Stimulated activated CD4-positive, alpha-beta T cell treated with anti-CD3 and anti-CD28 coated beads, Interleukin-15, amount 100 ng/mL, for 1 hour (primary cell): ENCODE measurements around the gene SLA2.
"Not testable (repeated sequence)": the region's sequence is repeated elsewhere in the genome, so short reads cannot be mapped to it uniquely, and the experiment has no call there.

ENCODE experiments used
- DNase-seq, 2 donors: peaks; one replicate each; pipeline ENCODE4 v3.0.0-alpha.2; 2020; ENCODE audit warnings: low read depth in 1 of 2, low spot score in 1 of 2

Gene SLA2

GRCh38 chr20:36576081-36576445 lies 69.9 kb downstream of the SLA2 start:
- no peak for DNase-seq

GRCh38 chr20:36574366-36575135 lies 71.4 kb downstream of the SLA2 start:
- DNase-seq = peak; percentile 19 to 42

GRCh38 chr20:36573798-36574365 lies 72.1 kb downstream of the SLA2 start:
- peak in 1 of 2 donors; percentile 20 for DNase-seq

- DNase-seq = peak; percentile 82 to 84
These were observed 72.7 kb downstream of the SLA2 start, which contains the start of gene TGIF2 for GRCh38 chr20:36573103-36573797. TGIF2 (plus strand) TSS chr20:36573597; CDS start chr20:36578775, 5,178 bp downstream.

- peak; percentile 33 to 56 for DNase-seq
These were observed 73.3 kb downstream of the SLA2 start for GRCh38 chr20:36572701-36573102.

- DNase-seq = no peak
These were observed 74.2 kb downstream of the SLA2 start for GRCh38 chr20:36571564-36572504.

- DNase-seq = no peak
These were observed 76.1 kb downstream of the SLA2 start for GRCh38 chr20:36569847-36570429.

- DNase-seq = no peak
These were observed 80.5 kb downstream of the SLA2 start for GRCh38 chr20:36565520-36565919.

- not testable (repeated sequence) for DNase-seq
These were observed 81.3 kb downstream of the SLA2 start for GRCh38 chr20:36564726-36565121.

GRCh38 chr20:36564078-36564725 lies 81.8 kb downstream of the SLA2 start:
- DNase-seq = not testable (repeated sequence)

- no peak for DNase-seq
These were observed 82.6 kb downstream of the SLA2 start for GRCh38 chr20:36563374-36563773.

GRCh38 chr20:36562724-36563123 lies 83.3 kb downstream of the SLA2 start:
- no peak for DNase-seq
